HUES64 (cell line): ENCODE results near the gene VRK1.

Experiments used
- H3K27ac ChIP-seq: 2 replicates; pipeline ENCODE4 v1.7.0; 2013; ENCODE audit warnings: low read depth, low read length, inconsistent platforms
- H3K27me3 ChIP-seq: 2 replicates; pipeline ENCODE4 v1.6.1; 2013; ENCODE audit warnings: mild to moderate bottlenecking, low read length; ENCODE audit not compliant: insufficient read depth
- H3K36me3 ChIP-seq: 2 replicates; pipeline ENCODE4 v1.6.1; 2013; ENCODE audit warnings: mild to moderate bottlenecking, low read length; ENCODE audit not compliant: insufficient read depth
- H3K4me1 ChIP-seq: 2 replicates; pipeline ENCODE4 v1.6.1; 2013; ENCODE audit warnings: mild to moderate bottlenecking, low read length, moderate library complexity; ENCODE audit not compliant: insufficient read depth
- H3K4me3 ChIP-seq: 2 replicates; pipeline ENCODE4 v1.5.1; 2013; ENCODE audit warnings: mild to moderate bottlenecking, low read length, moderate library complexity
- H3K9ac ChIP-seq: 2 replicates; pipeline ENCODE4 v1.6.1; 2013; ENCODE audit warnings: mild to moderate bottlenecking, low read depth, low read length
- H3K9me3 ChIP-seq: 2 replicates; pipeline ENCODE4 v1.6.1; 2013; ENCODE audit warnings: low read depth, low read length; ENCODE audit not compliant: insufficient read depth
- WGBS: fragments of 150-250, 120-280 bp; methylation state at CpG from one replicate; pipeline ENCODE4 v1.1.7; 2013; ENCODE audit warnings: missing lambda C conversion rate; 5-methylcytosine and 5-hydroxymethylcytosine counted together

VRK1 gene

GRCh38 chr14:96827290-96827689 is 30.1 kb downstream of the VRK1 start:
- Histone ChIP-seq H3K36me3 (no peaks in the 10 kb centered on the region), H3K4me3 (no peak overlapping the region), H3K9me3 (no peaks in the 10 kb centered on the region), H3K27ac (no peak overlapping the region), H3K4me1 (peaks cover 9% of the 10 kb centered on the region), H3K27me3 (no peaks in the 10 kb centered on the region), H3K9ac (no peak overlapping the region)
- 63% methylated on average over 3 of the region's 3 CpGs for WGBS

- Histone ChIP-seq H3K4me3 (no peak overlapping the region), H3K27ac (no peak overlapping the region), H3K9me3 (no peaks in the 10 kb centered on the region), H3K27me3 (no peaks in the 10 kb centered on the region), H3K9ac (no peak overlapping the region), H3K36me3 (peaks cover 18% of the 10 kb centered on the region), H3K4me1 (peaks cover 9% of the 10 kb centered on the region)
- WGBS = 100% methylated on average over 1 of the region's 1 CpG
Observed at GRCh38 chr14:96829791-96830190, 32.6 kb downstream of the VRK1 start.

GRCh38 chr14:96830946-96831345 is 33.8 kb downstream of the VRK1 start:
- Histone ChIP-seq H3K9ac (no peak overlapping the region), H3K36me3 (peaks cover 30% of the 10 kb centered on the region), H3K4me1 (peaks cover 9% of the 10 kb centered on the region), H3K27ac (no peak overlapping the region), H3K27me3 (no peaks in the 10 kb centered on the region), H3K9me3 (no peaks in the 10 kb centered on the region), H3K4me3 (no peak overlapping the region)
- 93% methylated on average over 1 of the region's 1 CpG for WGBS

- Histone ChIP-seq H3K27me3 (no peaks in the 10 kb centered on the region), H3K9ac (no peak overlapping the region), H3K4me1 (peaks cover 1% of the 10 kb centered on the region; the same call in 1 of the 2 replicates), H3K27ac (no peak overlapping the region), H3K4me3 (no peak overlapping the region), H3K36me3 (peaks cover 41% of the 10 kb centered on the region), H3K9me3 (no peaks in the 10 kb centered on the region)
- 94% methylated on average over 2 of the region's 2 CpGs for WGBS
Observed at GRCh38 chr14:96832351-96832750, 35.2 kb downstream of the VRK1 start.

GRCh38 chr14:96838449-96838848 is 41.3 kb downstream of the VRK1 start:
- H3K27ac ChIP-seq = no peak overlapping the region
- WGBS = 100% methylated on average over 2 of the region's 4 CpGs
- H3K4me1 ChIP-seq = no peaks in the 10 kb centered on the region
- no peaks in the 10 kb centered on the region for H3K9me3 ChIP-seq
- H3K27me3 ChIP-seq = no peaks in the 10 kb centered on the region
- no peak overlapping the region for H3K9ac ChIP-seq
- peaks cover 83% of the 10 kb centered on the region for H3K36me3 ChIP-seq
- H3K4me3 ChIP-seq = no peak overlapping the region

GRCh38 chr14:96839251-96839650 is 42.1 kb downstream of the VRK1 start:
- Histone ChIP-seq H3K4me3 (no peak overlapping the region), H3K4me1 (no peaks in the 10 kb centered on the region), H3K27me3 (no peaks in the 10 kb centered on the region), H3K9ac (no peak overlapping the region), H3K36me3 (peaks cover 80% of the 10 kb centered on the region), H3K27ac (no peak overlapping the region), H3K9me3 (no peaks in the 10 kb centered on the region)
- 100% methylated on average over 2 of the region's 2 CpGs for WGBS

GRCh38 chr14:96843137-96843536 is 46.0 kb downstream of the VRK1 start:
- Histone ChIP-seq H3K9me3 (no peaks in the 10 kb centered on the region), H3K4me3 (no peak overlapping the region), H3K9ac (no peak overlapping the region), H3K27ac (no peak overlapping the region), H3K27me3 (no peaks in the 10 kb centered on the region), H3K4me1 (no peaks in the 10 kb centered on the region), H3K36me3 (peaks cover 70% of the 10 kb centered on the region)

GRCh38 chr14:96844857-96845570 is 47.8 kb downstream of the VRK1 start:
- no peak overlapping the region for H3K9ac ChIP-seq
- H3K27me3 ChIP-seq = no peaks in the 10 kb centered on the region
- no peaks in the 10 kb centered on the region for H3K9me3 ChIP-seq
- no peak overlapping the region for H3K27ac ChIP-seq
- WGBS = no CpG with 5 or more reads among the region's 1 CpG
- H3K4me3 ChIP-seq = no peak overlapping the region
- H3K36me3 ChIP-seq = peaks cover 75% of the 10 kb centered on the region
- no peaks in the 10 kb centered on the region for H3K4me1 ChIP-seq

- Histone ChIP-seq H3K36me3 (peaks cover 64% of the 10 kb centered on the region), H3K9ac (no peak overlapping the region), H3K4me3 (no peak overlapping the region), H3K27ac (no peak overlapping the region), H3K4me1 (no peaks in the 10 kb centered on the region), H3K9me3 (no peaks in the 10 kb centered on the region), H3K27me3 (no peaks in the 10 kb centered on the region)
- 79% methylated on average over 1 of the region's 1 CpG for WGBS
Observed at GRCh38 chr14:96847451-96847850, 50.3 kb downstream of the VRK1 start.

GRCh38 chr14:96848011-96848410 is 50.8 kb downstream of the VRK1 start:
- 97% methylated on average over 4 of the region's 4 CpGs for WGBS
- H3K27ac ChIP-seq = no peak overlapping the region
- peaks cover 63% of the 10 kb centered on the region for H3K36me3 ChIP-seq

GRCh38 chr14:96849733-96850132 is 52.6 kb downstream of the VRK1 start:
- no peaks in the 10 kb centered on the region for H3K4me1 ChIP-seq
- H3K9me3 ChIP-seq = no peaks in the 10 kb centered on the region
- no peak overlapping the region for H3K27ac ChIP-seq
- H3K36me3 ChIP-seq = peaks cover 75% of the 10 kb centered on the region
- no peak overlapping the region for H3K4me3 ChIP-seq
- no peaks in the 10 kb centered on the region for H3K27me3 ChIP-seq
- H3K9ac ChIP-seq = no peak overlapping the region

More at GRCh38 chr14:96848011-96848410, 50.8 kb downstream of the VRK1 start:
- Histone ChIP-seq H3K4me3 (no peak overlapping the region), H3K4me1 (no peaks in the 10 kb centered on the region), H3K9ac (no peak overlapping the region), H3K27me3 (no peaks in the 10 kb centered on the region), H3K9me3 (no peaks in the 10 kb centered on the region)
